Heart left ventricle (tissue), 13 donors: Measurements from ENCODE around the gene ARHGAP15.

Experiments
- CTCF ChIP-seq, 12 donors: fragments of 200-600 bp; sonication (generic) in 4 of 12; IDR thresholded peaks; one replicate each; pipeline versions ENCODE4 v1.5.0 to v1.8.0; 2018 to 2022; ENCODE audit warnings: antibody characterized with exemption in 12 of 12, mild to moderate bottlenecking in 5 of 12
- POLR2A ChIP-seq, 2 donors: fragments of 450-650 bp; IDR thresholded peaks; one replicate each; pipeline ENCODE4 v1.6.1; 2017; ENCODE audit warnings: antibody characterized with exemption in 2 of 2, mild to moderate bottlenecking in 2 of 2, moderate library complexity in 2 of 2
- donor health status: ischemic (EF 13 %, LVEDD 7.1; RV severe dilation, severe dysfunction).
- donor health status: DM: no; HTN: yes; CAD: no.
- donor health status: DM: no; HTN: no; CAD: no.
- donor health status: ischemic (EF 25% LVEDD 6.9; RV normal size, moderate dysfunction).
- donor health status: ischemic (EF 25% LVEDD 5.7; RV mildly dilated, moderate dysfunction).
- donor health status: ischemic (EF 35%, LVEDD 5.7; RV mildly dilated, moderate dysfunction).
- donor health status: nonischemic (EF 11% LVEDD 7.7; RV severe dilation, severe dysfunction).
- donor health status: DM: yes; HTN: yes; CAD: no.
- donor health status: PGD.
- donor health status: ischemic (EF 29% LVEDD 5.4; RV normal size, mild dysfunction).
- donor health status: nonischemic (EF 23%, LVEDD 6.1; RV moderate dilation, normal function).

- TF ChIP-seq CTCF (IDR thresholded peaks at IDR 0.05) = no peak
- no peak for TF ChIP-seq POLR2A (IDR thresholded peaks at IDR 0.05)
Measured at GRCh38 chr2:143392358-143392757, 263.1 kb downstream of the ARHGAP15 start.
